Measurements from ENCODE around the gene OR6C2. TPM values are rescaled to one million over a fixed set of nuclear protein-coding genes. Genes with fewer than 3 reads are reported as not detected.
"Not testable (repeated sequence)": the region's sequence is repeated elsewhere in the genome, so short reads cannot be mapped to it uniquely, and the experiment has no call there.

The OR6C2 gene
- total and polyA plus RNA-seq, 9 of the 15 experiments (the other 6 are each of a cell fraction or from before 2014, with no cell fraction given), result not detected

DNA sequence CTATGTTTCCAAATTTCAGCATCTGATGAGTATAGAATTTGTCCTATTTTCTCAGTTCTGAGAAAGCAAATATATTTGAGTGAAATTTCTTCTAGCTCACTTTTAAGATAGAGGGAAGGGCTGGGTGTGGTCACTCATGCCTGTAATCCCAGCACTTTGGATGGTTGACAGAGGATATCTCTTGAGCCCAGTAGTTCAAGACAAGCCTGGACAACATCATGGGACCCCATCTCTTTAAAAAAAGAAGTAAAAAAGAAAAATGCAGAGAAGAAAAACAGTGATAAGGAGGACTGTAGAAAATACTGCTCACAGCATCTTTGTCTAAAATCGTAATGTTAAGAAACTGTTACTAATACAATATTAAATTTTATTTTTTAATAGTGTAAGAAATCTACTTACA is 28.4 kb downstream of the OR6C2 start:
- Histone ChIP-seq H3K9me3 (replicated peaks; ENCODE audit: control insufficient read depth, insufficient read depth, low read depth, low read length) (no peaks in the 10 kb centered on the region), H3K9me1 (ENCODE audit: control insufficient read depth, insufficient read depth, low read length) (no peaks in the 10 kb centered on the region), H3K4me1 (replicated peaks in 1 of 2; ENCODE audit: control insufficient read depth in 2 of 2, insufficient read depth in 2 of 2, low read length in 2 of 2) (no peaks in the 10 kb centered on the region), H3K27ac (ENCODE audit: extremely low read depth, low read depth, low read length) (no peak overlapping the region), H3K36me3 (ENCODE audit: control insufficient read depth, insufficient read depth, low read length) (no peaks in the 10 kb centered on the region), H3K4me2 (ENCODE audit: insufficient read depth, low read length) (no peak overlapping the region), H3K27me3 (ENCODE audit: control insufficient read depth in 2 of 2, insufficient read depth in 2 of 2, low read length in 2 of 2) (no peaks in the 10 kb centered on the region; a peak in 1 of 5 replicates), H3K79me2 (ENCODE audit: control insufficient read depth, insufficient read depth, low read length) (no peaks in the 10 kb centered on the region), H2AFZ (ENCODE audit: low read depth, low read length) (no peak overlapping the region), H3K9ac (ENCODE audit: insufficient read depth in 1 of 2, low read depth in 2 of 2, low read length in 2 of 2) (no peak overlapping the region), H3K4me3 (no peak overlapping the region), H4K20me1 (replicated peaks; ENCODE audit: control insufficient read depth, insufficient read depth, low read length) (no peaks in the 10 kb centered on the region)
- WGBS (ENCODE audit: insufficient coverage, low coverage, missing lambda C conversion rate), result 0% methylated on average over 1 of the region's 1 CpG
- in situ Hi-C loops (cut with MboI), result no loop called here
- ChIA-PET POLR2A (interaction anchor here (0.7 kb wide), 1 partner anchor 425 kb away, joined by 3 read pairs; no protein-coding TSS in a partner anchor), CTCF (ENCODE audit: low intra/inter-chr PET ratio) (no interaction called here)
- DNase-seq (ENCODE audit: extremely low read depth in 1 of 4, low spot score in 3 of 4) (peak in 1 of 4 experiments; percentile 38), FAIRE-seq (no peak), ATAC-seq (no peak)
- no TSS peak for BruUV-seq (replicated peaks)
- TF ChIP-seq ZNF583 (CRISPR knock-in tag; IDR thresholded peaks at IDR 0.05), result peak; percentile 94; the same call in 1 of the 2 replicates
- TF ChIP-seq ZEB2 (IDR thresholded peaks at IDR 0.05), result no peak
- intact Hi-C loops (cut with micrococcal nuclease), result no loop called here

DNA sequence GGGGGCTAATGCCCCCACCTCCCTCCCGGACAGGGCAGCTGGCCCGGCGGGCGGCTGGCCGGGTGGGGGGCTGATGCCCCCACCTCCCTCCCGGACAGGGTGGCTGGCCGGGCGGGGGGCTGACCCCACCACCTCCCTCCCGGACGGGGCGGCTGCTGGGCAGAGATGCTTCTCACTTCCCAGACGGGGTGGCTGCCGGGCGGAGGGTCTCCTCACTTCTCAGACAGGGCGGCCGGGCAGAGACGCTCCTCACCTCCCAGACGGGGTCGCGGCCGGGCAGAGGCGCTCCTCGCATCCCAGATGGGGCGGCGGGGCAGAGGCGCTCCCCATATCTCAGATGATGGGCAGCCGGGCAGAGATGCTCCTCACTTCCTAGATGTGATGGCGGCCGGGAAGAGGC is 35.3 kb downstream of the OR6C2 start:
- CTCF ChIA-PET (ENCODE audit: low intra/inter-chr PET ratio); BruUV-seq (replicated peaks); H2AFZ ChIP-seq (ENCODE audit: low read depth, low read length); H3K4me1 ChIP-seq (replicated peaks in 1 of 2; ENCODE audit: control insufficient read depth in 2 of 2, insufficient read depth in 2 of 2, low read length in 2 of 2); H3K9me1 ChIP-seq (ENCODE audit: control insufficient read depth, insufficient read depth, low read length); H3K79me2 ChIP-seq (ENCODE audit: control insufficient read depth, insufficient read depth, low read length); H3K4me3 ChIP-seq; H4K20me1 ChIP-seq (replicated peaks; ENCODE audit: control insufficient read depth, insufficient read depth, low read length); H3K36me3 ChIP-seq (ENCODE audit: control insufficient read depth, insufficient read depth, low read length); FAIRE-seq; ATAC-seq; H3K9me3 ChIP-seq (replicated peaks; ENCODE audit: control insufficient read depth, insufficient read depth, low read depth, low read length); H3K4me2 ChIP-seq (ENCODE audit: insufficient read depth, low read length); in situ Hi-C loops (cut with MboI); intact Hi-C loops (cut with micrococcal nuclease); POLR2A ChIA-PET; DNase-seq (ENCODE audit: extremely low read depth in 1 of 4, low spot score in 3 of 4); H3K27me3 ChIP-seq (ENCODE audit: control insufficient read depth in 2 of 2, insufficient read depth in 2 of 2, low read length in 2 of 2); H3K27ac ChIP-seq (ENCODE audit: extremely low read depth, low read depth, low read length); H3K9ac ChIP-seq (ENCODE audit: insufficient read depth in 1 of 2, low read depth in 2 of 2, low read length in 2 of 2): not testable (repeated sequence)
- 35% methylated on average over 9 of the region's 29 CpGs for WGBS (ENCODE audit: insufficient coverage, low coverage, missing lambda C conversion rate)

DNA sequence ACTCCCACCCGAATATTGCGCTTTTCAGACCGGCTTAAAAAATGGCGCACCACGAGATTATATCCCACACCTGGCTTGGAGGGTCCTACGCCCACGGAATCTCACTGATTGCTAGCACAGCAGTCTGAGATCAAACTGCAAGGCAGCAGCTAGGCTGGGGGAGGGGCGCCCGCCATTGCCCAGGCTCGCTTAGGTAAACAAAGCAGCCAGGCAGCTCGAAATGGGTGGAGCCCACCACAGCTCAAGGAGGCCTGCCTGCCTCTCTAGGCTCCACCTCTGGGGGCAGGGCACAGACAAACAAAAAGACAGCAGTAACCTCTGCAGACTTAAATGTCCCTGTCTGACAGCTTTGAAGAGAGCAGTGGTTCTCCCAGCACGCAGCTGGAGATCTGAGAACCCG is 40.4 kb downstream of the OR6C2 start:
- H3K4me2 ChIP-seq (ENCODE audit: insufficient read depth, low read length); H4K20me1 ChIP-seq (replicated peaks; ENCODE audit: control insufficient read depth, insufficient read depth, low read length); H3K9me3 ChIP-seq (replicated peaks; ENCODE audit: control insufficient read depth, insufficient read depth, low read depth, low read length); POLR2A ChIA-PET; H3K9ac ChIP-seq (ENCODE audit: insufficient read depth in 1 of 2, low read depth in 2 of 2, low read length in 2 of 2); FAIRE-seq; H3K27ac ChIP-seq (ENCODE audit: extremely low read depth, low read depth, low read length); H3K9me1 ChIP-seq (ENCODE audit: control insufficient read depth, insufficient read depth, low read length); in situ Hi-C loops (cut with MboI); CTCF ChIA-PET (ENCODE audit: low intra/inter-chr PET ratio); intact Hi-C loops (cut with micrococcal nuclease); DNase-seq (ENCODE audit: extremely low read depth in 1 of 4, low spot score in 3 of 4); H2AFZ ChIP-seq (ENCODE audit: low read depth, low read length); H3K79me2 ChIP-seq (ENCODE audit: control insufficient read depth, insufficient read depth, low read length); H3K27me3 ChIP-seq (ENCODE audit: control insufficient read depth in 2 of 2, insufficient read depth in 2 of 2, low read length in 2 of 2); H3K4me1 ChIP-seq (replicated peaks in 1 of 2; ENCODE audit: control insufficient read depth in 2 of 2, insufficient read depth in 2 of 2, low read length in 2 of 2); H3K36me3 ChIP-seq (ENCODE audit: control insufficient read depth, insufficient read depth, low read length); ATAC-seq; BruUV-seq (replicated peaks): not testable (repeated sequence)
- H3K4me3 ChIP-seq, result 0 out of 2 replicates have a peak overlapping the region, but pooled peaks have one; percentile 21
- 0% methylated on average over 3 of the region's 13 CpGs for WGBS (ENCODE audit: insufficient coverage, low coverage, missing lambda C conversion rate)
